Stomach (tissue), 9 donors: Measurements from ENCODE around the gene MANSC4. TPM values are rescaled to one million over a fixed set of nuclear protein-coding genes. Genes with fewer than 3 reads are reported as not detected.

ENCODE experiments used
- DNase-seq, 2 donors: peaks; one replicate each; pipeline versions ENCODE4 v3.0.0 to v3.0.0-alpha.2; 2013 to 2019
- H3K27ac ChIP-seq, 5 donors: fragments of 200-600 bp in 4 of 5; sonication (generic) in 4 of 5; one replicate each; pipeline ENCODE4 v1.5.1; 2013 to 2019; ENCODE audit warnings: mild to moderate bottlenecking in 1 of 5, moderate library complexity in 1 of 5
- H3K27me3 ChIP-seq, 3 donors: fragments of 200-600 bp; sonication (generic); one replicate each; pipeline ENCODE4 v1.5.1; 2017 to 2019; ENCODE audit warnings: mixed run types in 1 of 3
- H3K36me3 ChIP-seq, 4 donors: fragments of 200-600 bp; sonication (generic); 1 replicate in 3 of 4; 2 replicates in 1 of 4; pipeline ENCODE4 v1.5.1; 2016 to 2019
- H3K4me1 ChIP-seq, 4 donors: fragments of 200-600 bp; sonication (generic); one replicate each; pipeline ENCODE4 v1.5.1; 2016 to 2019
- H3K4me3 ChIP-seq, 4 donors: fragments of 200-600 bp; sonication (generic) in 3 of 4; one replicate each; pipeline ENCODE4 v1.5.1; 2016 to 2019; ENCODE audit warnings: mild to moderate bottlenecking in 1 of 4
- H3K9me3 ChIP-seq, 4 donors: fragments of 200-600 bp; sonication (generic); one replicate each; pipeline ENCODE4 v1.5.1; 2016 to 2019
- CTCF ChIP-seq, 7 experiments: fragments of 450-650 bp in 4 of 7; fragments of 200-600 bp in 3 of 7; sonication (generic) in 3 of 7; IDR thresholded peaks; one replicate each; pipeline ENCODE4 v1.5.1; 2016 to 2019; ENCODE audit warnings: antibody characterized with exemption in 7 of 7, control low read depth in 2 of 7, mild to moderate bottlenecking in 1 of 7
- EP300 ChIP-seq: sonication (generic); formaldehyde crosslinking; IDR thresholded peaks from one replicate; pipeline ENCODE4 v1.6.1; 2017; ENCODE audit warnings: antibody characterized with exemption
- POLR2A ChIP-seq, 4 donors: fragments of 450-650 bp; IDR thresholded peaks; one replicate each; pipeline ENCODE4 v1.6.1; 2016; ENCODE audit warnings: antibody characterized with exemption in 4 of 4, control low read depth in 2 of 4, mild to moderate bottlenecking in 1 of 4, moderate library complexity in 1 of 4
- POLR2AphosphoS5 ChIP-seq, 3 donors: sonication (generic); formaldehyde crosslinking; IDR thresholded peaks; one replicate each; pipeline ENCODE4 v1.6.1; 2016; ENCODE audit warnings: antibody characterized with exemption in 3 of 3
- WGBS, 5 donors: extraction: QIAGEN DNeasy Blood & Tissue Kit in 3 of 5; methylation state at CpG; one replicate each; pipeline versions ENCODE4 v1.1.5 to v1.1.7; 2013 to 2018; 5-methylcytosine and 5-hydroxymethylcytosine counted together
- intact Hi-C: fragments of 100-400 bp; cut with DNase I; formaldehyde crosslinking; loops from one replicate; pipeline ENCODE4 v1.15.1; 2023; ENCODE audit warnings: low total_unique reads
- polyA plus RNA-seq, 3 donors: library from polyadenylated mRNA; stranded (reverse); fragments of 200-250 nt; gene quantifications; one replicate each; pipeline ENCODE4 v1.2.3, GENCODE V29; 2013
- total RNA-seq, 5 donors: library from RNA; depleted of rRNA; stranded (reverse); fragments of >200 nt; gene quantifications; one replicate each; pipeline versions ENCODE4 v1.1.0 to v1.2.3, GENCODE V29; 2014 to 2016
- donor health status: healthy with polysubstance abuse.
- donor health status: Bipolar disorder and iron deficiency.
- donor health status: healthy.

The MANSC4 gene
- total and polyA plus RNA-seq, 8 donors, result not detected

DNA sequence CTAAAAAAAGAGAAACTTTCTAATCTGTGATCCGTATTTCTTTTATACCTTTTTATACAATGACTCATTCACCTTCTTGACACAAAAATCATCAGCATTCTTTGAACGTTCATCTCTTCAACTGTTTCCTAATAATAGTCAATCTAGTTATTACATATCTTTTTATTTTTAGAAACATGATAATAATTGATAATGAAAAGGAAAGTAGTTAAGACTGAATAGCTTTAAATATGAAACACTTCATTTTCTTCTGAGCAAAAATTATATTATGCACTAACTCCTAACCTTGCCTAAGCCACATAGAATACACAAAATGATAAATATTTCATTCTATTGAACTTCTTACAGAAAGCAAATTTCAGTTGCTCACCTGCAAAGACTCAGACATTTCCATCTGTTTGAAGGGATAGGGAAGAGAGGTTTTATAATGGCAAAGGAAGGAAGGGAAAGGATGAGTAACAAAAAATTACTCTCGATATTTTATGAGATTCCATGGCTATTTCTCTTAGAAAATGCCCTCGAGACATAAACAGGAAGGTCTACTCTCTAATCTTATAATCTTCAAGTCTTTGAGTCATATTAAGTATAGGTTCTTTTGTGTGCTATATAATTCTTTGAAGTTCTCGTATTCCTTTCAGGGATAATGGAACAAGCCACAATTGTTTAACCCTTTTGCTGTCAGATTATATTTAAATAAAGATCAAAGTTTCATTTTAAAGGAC lies 7.5 kb downstream of the MANSC4 start:
- H3K27me3 ChIP-seq, result no peaks in the 10 kb centered on the region
- TF ChIP-seq EP300 (no peak), POLR2AphosphoS5 (IDR thresholded peaks at IDR 0.05) (no peak), POLR2A (IDR thresholded peaks at IDR 0.05) (no peak)
- no peaks in the 10 kb centered on the region for H3K4me1 ChIP-seq
- 36 to 46% (median 40%) methylated on average over 5 of the region's 5 CpGs for WGBS, 5 donors
- no peak overlapping the region for H3K27ac ChIP-seq
- H3K36me3 ChIP-seq, result no peaks in the 10 kb centered on the region
- intact Hi-C loops, result no loop called here
- no peak overlapping the region for H3K4me3 ChIP-seq
- H3K9me3 ChIP-seq, result no peaks in the 10 kb centered on the region
- DNase-seq, result no peak

DNA sequence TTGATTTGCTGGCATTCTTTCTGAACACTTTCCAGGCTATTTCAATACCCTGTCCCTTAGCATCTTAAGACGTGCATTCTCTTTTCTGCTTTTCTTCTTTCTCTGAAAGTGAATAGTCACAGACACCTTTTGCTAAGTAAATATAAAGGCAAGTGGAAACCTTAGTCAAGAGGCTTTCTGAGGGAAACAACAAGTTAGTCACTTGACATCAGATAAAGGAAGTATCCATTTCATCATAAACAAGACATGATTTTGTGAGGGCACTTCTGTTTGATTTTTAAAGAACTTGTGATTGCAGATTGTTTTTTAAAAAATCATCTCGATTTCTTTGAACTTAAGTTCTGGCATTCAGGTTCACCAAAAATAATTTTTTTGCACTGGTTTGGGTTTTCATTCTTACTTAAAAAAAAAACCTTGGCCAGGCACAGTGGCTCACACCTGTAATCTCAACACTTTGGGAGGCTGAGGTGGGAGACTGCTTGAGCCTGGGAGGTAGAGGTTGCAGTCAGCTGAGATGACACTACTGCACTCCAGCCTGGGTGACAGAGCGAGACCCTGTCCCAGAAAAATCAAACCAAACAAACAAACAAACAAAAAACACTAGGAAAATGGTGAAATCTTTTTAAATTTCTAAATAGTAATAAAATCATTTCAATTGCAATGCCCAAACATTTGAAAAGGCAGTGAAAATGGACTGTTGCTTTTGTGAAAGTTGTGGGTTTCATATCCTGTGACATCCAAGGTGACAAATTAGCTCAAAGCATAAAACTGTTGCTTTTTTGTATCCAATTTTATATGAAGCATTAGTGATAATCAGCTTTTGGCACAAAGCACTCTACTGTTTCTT lies 8.3 kb downstream of the MANSC4 start:
- Histone ChIP-seq H3K27ac (no peak overlapping the region), H3K4me1 (no peaks in the 10 kb centered on the region), H3K4me3 (no peak overlapping the region), H3K36me3 (no peaks in the 10 kb centered on the region), H3K27me3 (no peaks in the 10 kb centered on the region), H3K9me3 (no peaks in the 10 kb centered on the region)
- no peak for DNase-seq
- 84 to 92% (median 88%) methylated on average over 3 of the region's 3 CpGs for WGBS, 5 donors
- TF ChIP-seq POLR2AphosphoS5 (IDR thresholded peaks at IDR 0.05), result no peak
- TF ChIP-seq POLR2A (IDR thresholded peaks at IDR 0.05), result no peak
- TF ChIP-seq EP300, result no peak
- no peak for TF ChIP-seq CTCF (IDR thresholded peaks at IDR 0.05)
- intact Hi-C loops, result no loop called here

DNA sequence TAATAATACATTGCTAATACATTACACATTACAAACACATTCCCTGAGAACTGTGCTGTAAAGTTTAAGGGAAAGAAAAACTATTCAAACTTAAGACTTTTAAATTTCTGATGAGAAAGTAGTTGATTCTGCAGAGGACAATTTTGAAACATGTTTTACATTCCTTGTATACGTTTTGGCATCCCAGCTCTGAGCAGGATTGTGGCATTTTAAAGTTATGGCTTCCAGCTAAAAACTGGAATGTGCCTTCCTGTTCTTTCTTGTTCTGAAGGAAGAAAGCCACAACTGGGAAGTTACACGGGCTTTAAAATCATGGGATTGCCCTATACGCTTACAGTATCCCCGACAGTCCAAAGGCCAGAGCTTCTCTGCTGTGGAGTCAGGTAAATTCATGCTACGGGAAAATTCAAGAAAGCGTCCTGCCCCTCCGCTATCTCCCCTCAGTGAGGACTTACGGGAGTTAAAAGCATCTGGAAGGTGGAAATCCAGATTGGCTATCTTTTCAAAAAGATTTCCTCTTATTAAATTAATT lies 10.8 kb downstream of the MANSC4 start:
- intact Hi-C loops, result no loop called here
- TF ChIP-seq POLR2A (IDR thresholded peaks at IDR 0.05) (no peak), EP300 (no peak), CTCF (IDR thresholded peaks at IDR 0.05) (no peak), POLR2AphosphoS5 (IDR thresholded peaks at IDR 0.05) (no peak)
- Histone ChIP-seq H3K4me1 (no peaks in the 10 kb centered on the region), H3K27ac (no peak overlapping the region), H3K4me3 (no peak overlapping the region), H3K36me3 (peaks cover 0 to 3% (median 0%) of the 10 kb centered on the region in 4 donors), H3K9me3 (no peaks in the 10 kb centered on the region), H3K27me3 (no peaks in the 10 kb centered on the region)
- DNase-seq, result no peak
- 73 to 89% (median 81%) methylated on average over 8 of the region's 8 CpGs for WGBS, 5 donors

DNA sequence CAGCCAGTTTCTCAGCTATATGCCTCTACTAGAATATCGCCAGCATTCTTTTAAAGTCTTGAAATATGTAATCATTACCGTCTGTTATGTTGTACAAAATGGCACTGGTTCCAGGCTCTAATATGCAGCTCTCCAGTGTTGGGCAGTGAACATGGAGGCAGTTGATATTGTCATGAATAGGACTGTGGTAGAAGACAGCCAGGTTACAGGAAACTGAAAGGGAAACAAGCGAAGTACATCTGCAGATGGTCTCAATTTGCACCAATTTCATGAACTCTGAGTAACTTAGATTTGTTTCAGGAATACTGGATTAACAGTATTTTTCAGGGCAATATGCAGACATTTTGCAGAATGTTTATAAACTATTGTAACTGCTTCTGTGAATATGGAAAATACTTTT lies 13.4 kb downstream of the MANSC4 start:
- Histone ChIP-seq H3K4me1 (no peaks in the 10 kb centered on the region), H3K27me3 (no peaks in the 10 kb centered on the region), H3K36me3 (peaks cover 0 to 5% (median 0%) of the 10 kb centered on the region in 4 donors), H3K27ac (no peak overlapping the region), H3K9me3 (no peaks in the 10 kb centered on the region), H3K4me3 (no peak overlapping the region)
- TF ChIP-seq CTCF (IDR thresholded peaks at IDR 0.05) (no peak), POLR2AphosphoS5 (IDR thresholded peaks at IDR 0.05) (no peak), EP300 (no peak), POLR2A (IDR thresholded peaks at IDR 0.05) (no peak)
- intact Hi-C loops, result no loop called here
- 90 to 94% (median 92%) methylated on average over 3 of the region's 3 CpGs for WGBS, 5 donors
- DNase-seq, result no peak
